ENCODE results near the gene TIRAP.

DNA sequence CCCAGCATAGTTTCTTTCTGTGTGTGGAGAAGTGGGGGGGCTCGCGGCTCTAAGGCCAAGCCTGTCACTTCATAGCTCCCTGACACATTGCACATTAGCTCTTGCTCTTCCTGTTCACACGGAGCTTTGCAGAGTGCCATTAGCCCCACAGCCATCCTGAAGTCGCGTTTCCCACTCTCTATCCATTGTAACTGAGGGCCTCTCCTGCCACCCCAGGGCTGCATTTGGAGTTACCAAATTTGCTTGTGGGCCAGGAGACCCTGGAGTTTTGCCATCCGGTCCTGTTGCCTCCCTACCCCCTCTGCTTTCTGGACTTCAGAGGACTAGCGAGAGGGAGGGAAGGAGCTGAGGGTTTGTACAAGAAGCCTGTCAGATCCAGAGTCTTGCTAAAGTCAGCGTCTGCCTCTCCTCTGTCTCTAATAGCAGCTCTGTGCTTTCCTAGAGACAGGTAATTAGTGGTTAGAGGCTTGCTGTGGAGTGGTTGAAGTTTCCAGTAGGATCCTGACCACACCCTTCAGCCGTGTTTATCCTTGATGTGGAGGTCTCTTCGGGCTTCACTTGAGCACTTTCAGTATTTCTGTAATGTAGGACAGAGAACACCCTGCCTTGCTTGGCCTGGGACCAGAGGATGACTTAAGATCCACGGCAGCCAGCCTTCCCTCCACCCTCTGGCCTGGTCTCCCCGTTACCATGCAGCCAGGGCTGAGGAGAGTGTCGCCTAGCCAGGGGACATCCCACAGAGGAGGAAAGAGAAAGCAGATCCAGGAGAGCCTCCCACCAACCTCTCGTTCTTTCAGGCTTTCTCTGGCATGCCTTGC, 35.1 kb downstream of the TIRAP start:
- TF ChIP-seq POLR2AphosphoS5 (IDR thresholded peaks at IDR 0.05; ENCODE audit: low read depth, low read length): no peak
- TF ChIP-seq TAF1 (IDR thresholded peaks at IDR 0.05; ENCODE audit: borderline replicate concordance, insufficient read depth, low read length): no peak; the same call in 1 of the 2 replicates
- no peak for TF ChIP-seq SIN3A (IDR thresholded peaks at IDR 0.05; ENCODE audit: borderline replicate concordance, insufficient read depth, low read length)
- TF ChIP-seq REST (IDR thresholded peaks at IDR 0.05; ENCODE audit: insufficient read depth in 1 of 2, low read depth in 2 of 2, low read length in 2 of 2): no peak

All from PFSK-1 (cell line).